ENCODE results near the gene TRPV4.

The TRPV4 gene

DNA sequence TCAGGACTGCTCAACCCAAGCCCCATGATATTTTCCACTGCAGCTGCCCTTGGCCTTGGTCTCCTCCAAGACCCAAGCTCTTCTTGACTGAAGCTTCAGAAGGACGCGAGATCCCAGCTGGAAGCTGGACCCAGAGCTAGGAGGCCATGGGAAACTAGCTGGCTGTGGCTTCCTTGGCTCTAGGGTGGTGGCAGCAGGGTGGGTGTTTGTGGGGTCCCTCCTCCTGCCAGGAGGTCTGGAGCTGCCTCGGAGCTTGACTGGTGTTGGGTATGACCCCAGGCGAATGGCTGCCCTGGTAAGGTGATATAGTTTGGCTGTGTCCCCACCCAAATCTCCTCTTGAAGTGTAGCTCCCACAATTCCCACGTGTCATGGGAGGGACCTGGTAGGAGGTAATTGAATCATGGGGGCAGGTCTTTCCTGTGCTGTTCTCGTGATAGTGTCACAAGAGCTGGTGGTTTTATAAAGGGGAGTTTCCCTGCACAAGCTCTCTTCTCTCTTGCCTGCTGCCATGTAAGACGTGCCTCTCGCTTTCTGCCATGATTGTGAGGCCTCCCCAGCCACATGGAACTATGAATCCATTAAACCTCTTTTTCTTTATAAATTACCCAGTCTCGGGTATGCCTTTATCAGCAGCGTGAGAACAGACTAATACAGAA lies 51.4 kb downstream of the TRPV4 start:
- no peak for DNase-seq (ENCODE audit: low read depth, low spot score)
- WGBS (ENCODE audit: insufficient coverage, insufficient read length), result no CpG with 5 or more reads among the region's 10 CpGs

DNA sequence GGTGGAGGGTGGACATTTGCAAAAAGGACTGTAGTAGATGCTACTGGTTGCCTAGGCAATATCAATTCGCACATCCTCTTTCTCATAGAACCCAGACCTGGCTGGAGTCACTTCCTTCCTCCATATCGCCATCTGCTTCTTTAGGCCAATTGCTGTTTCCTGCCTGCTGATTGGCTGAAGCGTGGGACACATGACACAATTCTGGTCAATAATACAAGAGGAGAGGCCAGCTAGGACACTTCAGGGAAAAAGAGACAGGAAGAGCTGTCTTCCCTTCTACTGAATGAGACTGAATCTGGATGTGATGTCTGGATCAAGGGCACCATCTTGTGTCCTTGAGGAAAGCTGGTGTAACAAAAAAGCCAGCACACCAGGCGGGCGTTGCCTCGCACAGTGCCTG lies 53.8 kb downstream of the TRPV4 start:
- Histone ChIP-seq H3K4me1 (ENCODE audit: control insufficient read depth, insufficient read depth, low read length) (peaks cover 2% of the 10 kb centered on the region), H3K36me3 (ENCODE audit: control insufficient read depth, insufficient read depth, low read length) (no peaks in the 10 kb centered on the region; the same call in 1 of the 2 replicates), H3K4me3 (ENCODE audit: low read length) (no peak overlapping the region), H3K27me3 (ENCODE audit: control insufficient read depth, insufficient read depth, low read length) (no peaks in the 10 kb centered on the region), H3K9me3 (ENCODE audit: control insufficient read depth, insufficient read depth, low read length) (no peaks in the 10 kb centered on the region), H3K27ac (ENCODE audit: low read length) (no peak overlapping the region)
- WGBS (ENCODE audit: insufficient coverage, insufficient read length), result no CpG with 5 or more reads among the region's 6 CpGs
- DNase-seq (ENCODE audit: low read depth, low spot score), result no peak

More for the DNA sequence above, 51.4 kb downstream of the TRPV4 start:
- no peaks in the 10 kb centered on the region for H3K27me3 ChIP-seq (ENCODE audit: control insufficient read depth, insufficient read depth, low read length)
- H3K27ac ChIP-seq (ENCODE audit: low read length), result no peak overlapping the region
- no peak overlapping the region for H3K4me3 ChIP-seq (ENCODE audit: low read length)
- H3K36me3 ChIP-seq (ENCODE audit: control insufficient read depth, insufficient read depth, low read length), result no peaks in the 10 kb centered on the region; the same call in 1 of the 2 replicates
- H3K9me3 ChIP-seq (ENCODE audit: control insufficient read depth, insufficient read depth, low read length), result no peaks in the 10 kb centered on the region
- peaks cover 2% of the 10 kb centered on the region for H3K4me1 ChIP-seq (ENCODE audit: control insufficient read depth, insufficient read depth, low read length)

DNA sequence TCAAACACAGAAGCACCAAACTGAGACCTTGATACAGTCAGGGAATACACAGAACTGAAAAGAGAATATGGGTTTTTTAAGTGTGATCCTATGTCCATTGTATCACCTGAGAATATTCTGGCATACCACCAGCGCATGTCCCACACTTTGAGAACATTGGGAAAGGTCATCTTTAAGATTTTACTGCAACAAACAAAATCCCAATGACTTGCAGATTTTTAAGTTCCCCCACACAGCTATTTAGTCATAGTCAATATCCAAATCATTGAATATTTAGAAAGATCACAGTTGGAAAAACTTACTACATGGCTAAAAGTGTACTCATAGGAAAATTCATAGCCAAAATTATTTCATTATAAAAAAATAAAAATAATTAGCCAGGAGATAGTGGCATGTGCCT lies 54.5 kb downstream of the TRPV4 start:
- H3K27me3 ChIP-seq (ENCODE audit: control insufficient read depth, insufficient read depth, low read length), result no peaks in the 10 kb centered on the region
- H3K36me3 ChIP-seq (ENCODE audit: control insufficient read depth, insufficient read depth, low read length), result no peaks in the 10 kb centered on the region; the same call in 1 of the 2 replicates
- WGBS (ENCODE audit: insufficient coverage, insufficient read length), result no CpG with 5 or more reads among the region's 1 CpG
- no peak for DNase-seq (ENCODE audit: low read depth, low spot score)
- no peaks in the 10 kb centered on the region for H3K9me3 ChIP-seq (ENCODE audit: control insufficient read depth, insufficient read depth, low read length)
- H3K4me1 ChIP-seq (ENCODE audit: control insufficient read depth, insufficient read depth, low read length), result peaks cover 2% of the 10 kb centered on the region
- H3K4me3 ChIP-seq (ENCODE audit: low read length), result no peak overlapping the region
- H3K27ac ChIP-seq (ENCODE audit: low read length), result no peak overlapping the region

DNA sequence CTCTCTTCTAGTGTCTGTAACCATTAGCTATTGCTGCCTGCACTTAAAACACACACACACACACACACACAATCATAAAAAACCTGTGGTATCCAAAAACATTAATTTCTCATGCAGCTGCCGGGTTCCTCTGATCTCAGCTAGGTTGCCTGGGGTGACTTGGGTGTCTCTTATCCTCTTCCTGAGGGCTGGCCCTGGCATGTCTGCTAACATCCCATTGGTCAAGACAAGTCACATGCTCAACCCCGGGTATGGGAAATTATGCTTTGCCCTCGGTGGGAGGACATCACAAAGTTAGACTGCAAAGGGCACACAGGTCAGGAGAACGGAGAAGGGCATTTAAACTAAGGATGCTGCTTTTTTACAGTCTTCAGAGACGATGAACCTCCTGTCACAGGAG lies 55.7 kb downstream of the TRPV4 start:
- no peaks in the 10 kb centered on the region for H3K27me3 ChIP-seq (ENCODE audit: control insufficient read depth, insufficient read depth, low read length)
- peaks cover 2% of the 10 kb centered on the region for H3K4me1 ChIP-seq (ENCODE audit: control insufficient read depth, insufficient read depth, low read length)
- H3K9me3 ChIP-seq (ENCODE audit: control insufficient read depth, insufficient read depth, low read length), result no peaks in the 10 kb centered on the region
- peak; percentile 25 for DNase-seq (ENCODE audit: low read depth, low spot score)
- no peak overlapping the region for H3K4me3 ChIP-seq (ENCODE audit: low read length)
- H3K27ac ChIP-seq (ENCODE audit: low read length), result no peak overlapping the region
- no CpG with 5 or more reads among the region's 5 CpGs for WGBS (ENCODE audit: insufficient coverage, insufficient read length)
- H3K36me3 ChIP-seq (ENCODE audit: control insufficient read depth, insufficient read depth, low read length), result no peaks in the 10 kb centered on the region

DNA sequence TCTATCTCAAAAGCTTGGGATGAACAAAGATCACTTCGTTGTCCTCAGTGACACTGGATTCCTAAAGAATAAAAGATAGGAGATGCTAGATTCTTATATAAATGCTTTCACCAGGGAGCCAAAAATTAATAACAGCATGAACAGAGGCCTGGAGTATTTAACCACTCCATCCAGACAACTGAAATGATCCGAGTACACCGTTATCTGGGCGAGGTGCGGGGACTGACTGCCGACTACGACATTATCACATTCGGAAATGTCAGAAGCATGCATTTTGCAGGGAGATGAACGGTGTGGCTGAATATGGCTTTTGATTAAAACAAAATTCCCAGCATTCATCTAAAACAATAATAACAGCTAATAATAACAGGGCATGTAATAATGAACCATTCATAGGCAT lies 56.6 kb downstream of the TRPV4 start:
- Histone ChIP-seq H3K27ac (ENCODE audit: low read length) (no peak overlapping the region), H3K4me3 (ENCODE audit: low read length) (no peak overlapping the region), H3K9me3 (ENCODE audit: control insufficient read depth, insufficient read depth, low read length) (no peaks in the 10 kb centered on the region), H3K36me3 (ENCODE audit: control insufficient read depth, insufficient read depth, low read length) (no peaks in the 10 kb centered on the region), H3K27me3 (ENCODE audit: control insufficient read depth, insufficient read depth, low read length) (no peaks in the 10 kb centered on the region), H3K4me1 (ENCODE audit: control insufficient read depth, insufficient read depth, low read length) (peaks cover 2% of the 10 kb centered on the region)
- DNase-seq (ENCODE audit: low read depth, low spot score), result no peak
- WGBS (ENCODE audit: insufficient coverage, insufficient read length), result no CpG with 5 or more reads among the region's 9 CpGs

DNA sequence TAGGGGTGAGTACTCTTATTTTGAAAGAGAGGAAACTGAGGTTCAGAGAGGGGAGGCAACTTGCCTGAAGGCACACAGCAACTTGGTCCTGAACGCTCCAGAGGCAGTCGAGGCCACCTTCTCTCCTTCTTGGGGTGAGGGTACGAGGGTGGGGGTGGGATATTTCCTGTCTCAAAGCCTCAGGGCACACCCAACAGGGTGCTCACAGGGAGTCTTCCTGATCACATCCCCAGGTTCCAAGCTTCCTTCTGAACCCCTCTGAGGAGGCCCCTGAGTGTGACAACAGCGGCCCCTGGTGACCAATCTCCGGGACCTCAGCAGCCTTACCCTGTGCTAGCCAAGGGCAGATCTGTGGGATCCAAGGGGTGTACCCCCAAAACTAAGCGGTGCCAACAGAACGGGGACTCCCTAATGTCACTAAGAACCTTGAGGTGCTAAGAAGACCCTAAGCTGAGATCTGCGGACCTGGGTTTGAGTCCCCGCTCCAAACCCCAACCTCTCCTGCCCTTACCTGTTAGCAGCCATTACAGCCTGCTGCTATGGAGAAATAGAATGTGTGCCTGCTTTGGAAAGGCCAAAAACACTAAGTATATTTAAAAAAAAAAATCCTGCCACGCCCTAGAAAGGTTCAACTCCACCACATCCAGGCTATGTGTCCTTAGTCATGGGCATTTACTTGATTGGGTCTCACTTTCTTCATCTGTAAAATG lies 57.9 kb downstream of the TRPV4 start:
- Histone ChIP-seq H3K9me3 (ENCODE audit: control insufficient read depth, insufficient read depth, low read length) (no peaks in the 10 kb centered on the region), H3K27ac (ENCODE audit: low read length) (no peak overlapping the region), H3K36me3 (ENCODE audit: control insufficient read depth, insufficient read depth, low read length) (no peaks in the 10 kb centered on the region), H3K4me1 (ENCODE audit: control insufficient read depth, insufficient read depth, low read length) (peaks cover 2% of the 10 kb centered on the region), H3K4me3 (ENCODE audit: low read length) (no peak overlapping the region), H3K27me3 (ENCODE audit: control insufficient read depth, insufficient read depth, low read length) (no peaks in the 10 kb centered on the region)
- WGBS (ENCODE audit: insufficient coverage, insufficient read length), result no CpG with 5 or more reads among the region's 10 CpGs
- DNase-seq (ENCODE audit: low read depth, low spot score), result peak; percentile 54

DNA sequence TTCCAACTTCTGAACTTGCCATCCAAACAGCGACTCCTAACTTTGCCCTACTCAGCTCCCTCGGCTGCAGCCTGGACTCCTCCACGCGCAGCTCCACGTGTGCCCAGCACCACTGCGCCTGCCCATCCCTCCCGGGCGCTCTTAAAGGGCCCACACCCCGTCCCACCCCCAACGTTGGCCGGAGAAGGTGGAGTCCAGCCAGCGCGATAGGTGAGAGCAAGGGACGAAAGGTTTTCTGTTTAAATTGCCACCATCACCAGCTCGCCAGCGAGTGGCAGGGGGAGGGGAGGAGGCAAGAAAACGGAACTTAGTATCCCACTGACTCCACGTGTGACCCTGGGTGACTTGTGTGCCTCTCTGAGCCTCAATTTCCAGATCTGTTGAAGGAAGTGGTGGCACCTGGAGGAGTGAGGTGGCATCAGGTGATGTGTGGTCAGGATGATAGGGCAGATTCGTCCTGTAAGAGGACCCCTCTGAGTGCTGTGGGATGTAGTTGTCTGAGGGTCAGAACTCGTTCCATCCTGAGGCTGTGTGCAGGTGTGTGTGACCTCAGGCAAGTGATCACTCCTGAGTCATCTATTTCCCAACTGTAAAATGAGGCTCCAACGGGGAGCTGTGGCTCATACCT lies 59.7 kb downstream of the TRPV4 start:
- no peak for DNase-seq (ENCODE audit: low read depth, low spot score)
- H3K4me3 ChIP-seq (ENCODE audit: low read length), result no peak overlapping the region

DNA sequence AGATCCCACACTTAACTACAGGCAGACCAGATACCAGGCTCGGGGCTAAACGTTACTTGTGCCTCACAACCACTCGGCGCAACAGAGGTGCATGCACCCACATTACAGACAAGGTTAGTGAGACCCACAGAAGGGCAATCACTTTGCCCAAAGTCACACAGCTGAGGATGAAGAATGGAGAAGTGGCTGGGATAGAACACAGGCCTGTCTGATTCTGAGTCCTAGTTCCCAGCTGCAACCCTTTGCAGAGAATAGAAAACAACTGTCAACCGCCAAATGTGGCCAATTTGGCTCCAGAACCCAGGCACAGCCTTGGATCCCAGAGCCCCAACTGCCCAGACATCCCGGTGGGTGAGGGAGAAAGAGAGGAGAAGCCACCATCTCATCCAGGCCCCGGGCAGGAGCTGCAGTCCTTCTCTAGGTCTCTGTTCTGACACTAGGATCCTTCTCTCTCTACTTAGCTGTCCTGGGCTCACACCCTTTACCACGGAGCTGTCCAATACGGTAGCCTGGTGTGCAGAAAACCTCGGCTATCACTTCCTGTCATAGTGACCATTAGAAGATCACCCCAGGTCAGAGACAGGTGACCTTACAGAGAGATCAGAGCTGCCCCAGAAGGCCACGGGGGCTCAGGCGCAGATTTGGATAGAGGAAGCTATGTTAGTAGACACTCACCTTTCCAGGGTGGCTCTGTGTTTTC lies 60.4 kb downstream of the TRPV4 start:
- no peak overlapping the region for H3K27ac ChIP-seq (ENCODE audit: low read length)
- H3K9me3 ChIP-seq (ENCODE audit: control insufficient read depth, insufficient read depth, low read length), result no peaks in the 10 kb centered on the region
- no CpG with 5 or more reads among the region's 12 CpGs for WGBS (ENCODE audit: insufficient coverage, insufficient read length)
- H3K27me3 ChIP-seq (ENCODE audit: control insufficient read depth, insufficient read depth, low read length), result no peaks in the 10 kb centered on the region
- H3K4me3 ChIP-seq (ENCODE audit: low read length), result no peak overlapping the region
- DNase-seq (ENCODE audit: low read depth, low spot score), result no peak
- H3K4me1 ChIP-seq (ENCODE audit: control insufficient read depth, insufficient read depth, low read length), result peaks cover 2% of the 10 kb centered on the region
- H3K36me3 ChIP-seq (ENCODE audit: control insufficient read depth, insufficient read depth, low read length), result no peaks in the 10 kb centered on the region; the same call in 1 of the 2 replicates

More for the DNA sequence above, 59.7 kb downstream of the TRPV4 start:
- Histone ChIP-seq H3K4me1 (ENCODE audit: control insufficient read depth, insufficient read depth, low read length) (peaks cover 2% of the 10 kb centered on the region), H3K27ac (ENCODE audit: low read length) (no peak overlapping the region), H3K36me3 (ENCODE audit: control insufficient read depth, insufficient read depth, low read length) (no peaks in the 10 kb centered on the region; the same call in 1 of the 2 replicates), H3K27me3 (ENCODE audit: control insufficient read depth, insufficient read depth, low read length) (no peaks in the 10 kb centered on the region), H3K9me3 (ENCODE audit: control insufficient read depth, insufficient read depth, low read length) (no peaks in the 10 kb centered on the region)
- WGBS (ENCODE audit: insufficient coverage, insufficient read length), result no CpG with 5 or more reads among the region's 21 CpGs

DNA sequence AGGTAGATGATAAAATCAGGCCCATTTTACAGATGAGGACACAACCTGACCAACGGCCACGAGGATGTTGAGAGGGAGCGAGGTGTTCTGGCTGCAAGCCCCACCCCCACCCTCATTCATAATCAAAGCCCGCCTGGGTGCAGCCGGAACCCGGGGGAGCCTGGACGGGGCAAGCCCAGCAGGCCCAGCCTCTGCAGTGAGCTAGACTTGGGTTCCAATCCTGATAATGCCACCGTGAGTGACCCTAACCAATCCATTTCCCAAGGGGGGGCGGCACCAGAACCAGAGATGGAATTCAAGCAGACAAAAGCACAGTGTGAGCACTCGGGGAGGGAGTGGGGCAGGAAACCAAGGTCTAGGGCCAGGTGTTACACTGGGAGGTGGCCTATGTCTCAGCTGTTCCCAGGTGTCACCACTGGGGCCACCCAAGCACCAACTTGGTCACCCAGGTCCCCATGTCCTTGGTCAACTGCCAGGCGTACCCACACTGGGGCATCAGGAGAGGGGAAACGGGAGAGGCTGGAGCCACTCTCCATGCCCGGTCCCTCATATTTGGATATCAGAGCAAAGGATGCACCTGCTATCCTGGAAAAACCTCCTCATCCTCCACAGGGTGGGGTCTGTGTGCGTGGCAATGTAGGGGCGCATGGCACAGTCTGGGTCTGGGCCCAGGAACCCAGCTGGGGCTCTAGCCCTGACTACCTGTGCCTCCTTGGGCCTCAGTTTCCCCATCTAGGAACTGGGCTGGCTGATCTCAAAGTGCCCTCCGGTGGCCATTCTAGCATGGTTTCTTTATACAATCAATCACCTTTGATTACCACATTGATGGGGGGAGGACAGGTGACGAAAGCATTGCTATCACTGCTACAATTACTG lies 61.2 kb downstream of the TRPV4 start:
- Histone ChIP-seq H3K9me3 (ENCODE audit: control insufficient read depth, insufficient read depth, low read length) (no peaks in the 10 kb centered on the region), H3K4me1 (ENCODE audit: control insufficient read depth, insufficient read depth, low read length) (no peaks in the 10 kb centered on the region; the same call in 1 of the 2 replicates), H3K27ac (ENCODE audit: low read length) (no peak overlapping the region), H3K27me3 (ENCODE audit: control insufficient read depth, insufficient read depth, low read length) (no peaks in the 10 kb centered on the region), H3K4me3 (ENCODE audit: low read length) (no peak overlapping the region), H3K36me3 (ENCODE audit: control insufficient read depth, insufficient read depth, low read length) (no peaks in the 10 kb centered on the region; the same call in 1 of the 2 replicates)
- whole genome bisulfite sequencing (ENCODE audit: insufficient coverage, insufficient read length), result no CpG with 5 or more reads among the region's 17 CpGs
- DNase-seq (ENCODE audit: low read depth, low spot score), result no peak
